ENCODE results near the gene LETM1. TPM values are rescaled to one million over a fixed set of nuclear protein-coding genes. Genes with fewer than 3 reads are reported as not detected.

LETM1 gene
- total RNA-seq, 1 donor from 2014 or later, result 64.3 TPM

DNA sequence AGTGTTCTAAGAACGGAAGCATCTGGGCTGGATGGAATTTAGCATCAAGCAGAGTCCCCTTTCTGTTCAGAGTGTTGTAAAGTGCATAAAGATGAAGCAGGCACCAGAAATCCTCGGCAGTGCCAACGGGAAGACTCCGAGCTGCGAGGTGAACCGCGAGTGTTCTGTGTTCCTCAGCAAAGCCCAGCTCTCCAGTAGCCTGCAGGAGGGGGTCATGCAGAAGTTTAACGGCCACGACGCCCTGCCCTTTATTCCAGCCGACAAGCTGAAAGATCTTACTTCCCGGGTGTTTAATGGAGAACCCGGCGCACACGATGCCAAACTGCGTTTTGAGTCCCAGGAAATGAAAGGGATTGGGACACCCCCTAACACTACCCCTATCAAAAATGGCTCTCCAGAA is 44.7 kb upstream of the LETM1 start:
- TF ChIP-seq, protein P1, sequence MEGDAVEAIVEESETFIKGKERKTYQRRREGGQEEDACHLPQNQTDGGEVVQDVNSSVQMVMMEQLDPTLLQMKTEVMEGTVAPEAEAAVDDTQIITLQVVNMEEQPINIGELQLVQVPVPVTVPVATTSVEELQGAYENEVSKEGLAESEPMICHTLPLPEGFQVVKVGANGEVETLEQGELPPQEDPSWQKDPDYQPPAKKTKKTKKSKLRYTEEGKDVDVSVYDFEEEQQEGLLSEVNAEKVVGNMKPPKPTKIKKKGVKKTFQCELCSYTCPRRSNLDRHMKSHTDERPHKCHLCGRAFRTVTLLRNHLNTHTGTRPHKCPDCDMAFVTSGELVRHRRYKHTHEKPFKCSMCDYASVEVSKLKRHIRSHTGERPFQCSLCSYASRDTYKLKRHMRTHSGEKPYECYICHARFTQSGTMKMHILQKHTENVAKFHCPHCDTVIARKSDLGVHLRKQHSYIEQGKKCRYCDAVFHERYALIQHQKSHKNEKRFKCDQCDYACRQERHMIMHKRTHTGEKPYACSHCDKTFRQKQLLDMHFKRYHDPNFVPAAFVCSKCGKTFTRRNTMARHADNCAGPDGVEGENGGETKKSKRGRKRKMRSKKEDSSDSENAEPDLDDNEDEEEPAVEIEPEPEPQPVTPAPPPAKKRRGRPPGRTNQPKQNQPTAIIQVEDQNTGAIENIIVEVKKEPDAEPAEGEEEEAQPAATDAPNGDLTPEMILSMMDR (conservative IDR thresholded peaks at IDR 0.05), result no peak
- no peak overlapping the region for H3K4me3 Mint-ChIP-seq
- H3K9me3 Mint-ChIP-seq, result no peaks in the 10 kb centered on the region
- no peak overlapping the region for H3K27ac Mint-ChIP-seq
- peaks cover 7% of the 10 kb centered on the region for H3K4me1 Mint-ChIP-seq (ENCODE audit: unreplicated experiment)
- peaks cover 19% of the 10 kb centered on the region for H3K36me3 Mint-ChIP-seq
- no peaks in the 10 kb centered on the region for H3K27me3 Mint-ChIP-seq
- DNase-seq (ENCODE audit: extremely low spot score, unreplicated experiment), result no peak

DNA sequence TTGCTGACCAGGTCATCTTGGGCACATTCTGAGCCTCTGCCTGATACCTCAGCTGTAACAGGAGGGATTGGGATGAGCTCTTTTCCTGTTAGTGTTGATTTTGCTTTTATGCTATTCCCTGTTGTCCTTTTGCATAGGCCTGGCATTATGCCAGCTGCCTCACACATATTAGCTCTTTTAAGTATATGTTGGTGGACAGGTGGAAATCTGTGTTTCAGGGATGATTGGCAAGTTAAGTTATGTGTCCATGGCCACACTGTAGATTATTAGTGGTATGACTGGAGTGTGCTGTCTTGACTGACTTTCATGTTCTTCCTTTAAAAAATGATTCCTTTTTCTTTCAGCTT is 44.1 kb upstream of the LETM1 start:
- Mint-ChIP-seq H3K27ac (no peak overlapping the region), H3K36me3 (peaks cover 19% of the 10 kb centered on the region), H3K9me3 (no peaks in the 10 kb centered on the region), H3K27me3 (no peaks in the 10 kb centered on the region), H3K4me1 (ENCODE audit: unreplicated experiment) (peaks cover 7% of the 10 kb centered on the region), H3K4me3 (no peak overlapping the region)
- TF ChIP-seq, protein P1 (conservative IDR thresholded peaks at IDR 0.05), result no peak
- DNase-seq (ENCODE audit: extremely low spot score, unreplicated experiment), result no peak

DNA sequence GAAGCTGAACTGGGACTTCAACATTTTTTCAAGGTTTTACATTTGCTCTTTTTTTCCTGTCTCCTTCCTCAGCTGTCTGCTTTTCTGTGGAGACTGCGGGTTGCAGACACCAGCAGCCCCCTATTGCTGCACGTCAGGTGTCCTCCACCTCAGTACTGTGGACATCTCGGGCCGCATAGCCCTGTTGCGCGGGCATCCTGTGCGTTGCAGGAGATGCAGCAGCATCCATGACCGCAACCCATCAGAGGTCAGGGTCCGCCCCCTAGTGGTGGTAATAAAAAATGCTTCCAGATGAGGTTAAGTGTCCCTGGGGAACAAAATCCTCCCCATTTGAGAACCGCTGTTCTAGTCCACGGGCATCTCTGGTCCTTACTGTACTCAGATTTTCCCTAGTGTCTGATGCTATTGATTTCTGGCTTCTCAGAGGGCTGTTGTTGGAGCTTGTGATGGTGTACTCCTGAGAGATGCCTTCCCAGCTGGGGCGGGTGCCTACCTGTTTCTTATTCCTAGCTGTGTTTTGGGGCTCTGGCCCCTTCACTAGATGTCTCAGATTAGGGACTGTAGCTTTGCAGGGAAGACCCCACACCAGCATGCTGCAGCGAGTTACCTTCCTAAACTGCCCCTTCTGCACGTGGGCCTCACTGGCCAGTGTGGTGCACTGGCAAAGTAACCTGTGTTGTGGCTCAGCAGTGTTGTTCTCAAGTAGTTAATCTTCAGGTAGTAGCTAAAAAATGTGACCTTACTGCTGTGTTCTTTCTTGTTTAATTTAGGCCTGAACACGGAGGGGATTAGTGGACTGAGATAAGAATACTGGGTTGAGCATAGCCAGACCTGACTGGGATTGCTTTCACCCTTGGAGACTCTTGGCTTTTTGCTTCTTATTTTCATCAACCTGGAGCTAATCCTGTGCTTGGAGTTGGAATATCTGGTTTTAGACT is 43.5 kb upstream of the LETM1 start:
- Mint-ChIP-seq H3K36me3 (peaks cover 23% of the 10 kb centered on the region), H3K9me3 (no peaks in the 10 kb centered on the region), H3K4me3 (no peak overlapping the region), H3K27me3 (no peaks in the 10 kb centered on the region), H3K27ac (peak overlapping the region; percentile 17), H3K4me1 (ENCODE audit: unreplicated experiment) (peaks cover 11% of the 10 kb centered on the region)
- DNase-seq (ENCODE audit: extremely low spot score, unreplicated experiment), result peak; percentile 80
- TF ChIP-seq, protein P1 (conservative IDR thresholded peaks at IDR 0.05), result peak; percentile 93

DNA sequence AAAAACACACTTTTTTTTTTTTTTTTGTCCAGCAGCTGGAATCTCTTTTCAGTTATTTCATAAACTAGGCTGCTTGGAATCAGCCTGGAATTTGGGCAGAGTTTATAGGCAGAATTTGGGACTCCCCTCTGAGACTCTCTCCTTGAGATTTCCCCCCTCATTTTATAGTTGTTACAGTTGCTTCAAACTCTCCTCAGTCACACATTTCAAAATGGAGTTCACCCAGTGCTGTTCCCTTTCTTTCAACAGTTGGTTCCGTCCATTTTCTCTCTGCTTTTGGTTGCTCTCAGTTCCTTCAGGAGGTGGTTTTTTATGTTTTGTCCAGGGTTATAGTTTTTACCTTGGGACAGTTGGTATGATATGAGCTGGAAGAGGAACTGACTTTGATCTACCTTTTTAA is 42.7 kb upstream of the LETM1 start:
- peaks cover 23% of the 10 kb centered on the region for H3K36me3 Mint-ChIP-seq

DNA sequence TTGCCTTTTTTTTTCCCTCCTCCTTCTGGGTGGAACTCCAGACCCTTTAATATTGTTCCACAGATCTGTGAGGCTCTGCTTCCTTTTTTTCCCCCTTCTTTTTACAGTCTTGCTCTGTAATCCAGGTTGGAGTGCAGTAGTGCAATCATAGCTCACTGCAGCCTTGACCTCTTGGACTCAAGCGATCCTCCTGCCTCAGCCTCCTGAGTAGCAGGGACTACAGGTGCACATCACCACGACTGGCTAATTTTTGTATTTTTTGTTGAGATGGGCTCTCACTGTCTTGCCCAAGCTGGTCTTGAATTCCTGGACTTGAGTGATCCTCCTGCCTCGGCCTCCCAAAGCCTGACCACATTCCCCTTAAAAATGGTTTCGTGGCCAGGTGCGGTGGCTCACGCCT is 42.1 kb upstream of the LETM1 start:
- Mint-ChIP-seq H3K9me3 (no peaks in the 10 kb centered on the region), H3K4me1 (ENCODE audit: unreplicated experiment) (peaks cover 11% of the 10 kb centered on the region), H3K27me3 (no peaks in the 10 kb centered on the region), H3K27ac (no peak overlapping the region), H3K4me3 (no peak overlapping the region), H3K36me3 (peaks cover 19% of the 10 kb centered on the region)
- no peak for DNase-seq (ENCODE audit: extremely low spot score, unreplicated experiment)
- TF ChIP-seq, protein P1 (conservative IDR thresholded peaks at IDR 0.05), result no peak

More for the DNA sequence above, 42.7 kb upstream of the LETM1 start:
- Mint-ChIP-seq H3K27ac (peak overlapping the region; percentile 17), H3K4me1 (ENCODE audit: unreplicated experiment) (peaks cover 11% of the 10 kb centered on the region), H3K4me3 (no peak overlapping the region), H3K27me3 (no peaks in the 10 kb centered on the region), H3K9me3 (no peaks in the 10 kb centered on the region)
- TF ChIP-seq, protein P1 (conservative IDR thresholded peaks at IDR 0.05), result no peak
- DNase-seq (ENCODE audit: extremely low spot score, unreplicated experiment), result no peak
